Kidney (tissue), 14 donors: Measurements from ENCODE around the gene MGAT4A. TPM values are rescaled to one million over a fixed set of nuclear protein-coding genes. Genes with fewer than 3 reads are reported as not detected.

Experiments used
- DNase-seq, 5 donors: peaks; one replicate each; pipeline ENCODE4 v3.0.0-alpha.2; 2013 to 2020
- FAIRE-seq: peaks from 2 replicates; lab custom pipeline; 2012; peaks lifted over from hg19 to GRCh38; lab: Jason Lieb, UNC
- H3K27ac ChIP-seq, 2 donors: one replicate each; pipeline ENCODE4 v1.7.0; 2013; ENCODE audit warnings: low read depth in 2 of 2, low read length in 2 of 2, inconsistent platforms in 1 of 2
- H3K27me3 ChIP-seq: one replicate; pipeline ENCODE4 v1.7.1; 2013; ENCODE audit warnings: low read length, inconsistent platforms; ENCODE audit not compliant: control insufficient read depth, insufficient read depth
- H3K36me3 ChIP-seq, 3 donors: one replicate each; pipeline versions ENCODE4 v1.7.0 to v1.7.1; 2013; ENCODE audit warnings: low read length in 3 of 3, control low read depth in 1 of 3, inconsistent platforms in 1 of 3; ENCODE audit not compliant: insufficient read depth in 3 of 3, control insufficient read depth in 2 of 3
- H3K4me1 ChIP-seq, 3 donors: one replicate each; pipeline versions ENCODE4 v1.7.0 to v1.7.1; 2013; ENCODE audit warnings: low read length in 3 of 3, inconsistent platforms in 1 of 3, low read depth in 1 of 3; ENCODE audit not compliant: control insufficient read depth in 2 of 3, insufficient read depth in 2 of 3
- H3K4me3 ChIP-seq, 3 donors: one replicate each; pipeline versions ENCODE4 v1.7.0 to v1.8.1; 2013; ENCODE audit warnings: low read length in 3 of 3, control low read depth in 1 of 3, inconsistent platforms in 1 of 3
- H3K9ac ChIP-seq, 3 donors: one replicate each; pipeline versions ENCODE4 v1.7.0 to v1.7.1; 2013; ENCODE audit warnings: low read length in 3 of 3, control low read depth in 1 of 3, inconsistent platforms in 1 of 3
- H3K9me3 ChIP-seq, 3 donors: one replicate each; pipeline versions ENCODE4 v1.7.0 to v1.7.1; 2013; ENCODE audit warnings: low read length in 3 of 3, control low read depth in 1 of 3, inconsistent platforms in 1 of 3; ENCODE audit not compliant: control insufficient read depth in 2 of 3, insufficient read depth in 1 of 3
- CTCF ChIP-seq: IDR thresholded peaks from 3 replicates; pipeline ENCODE4 v1.5.1; 2012; ENCODE audit warnings: mild to moderate bottlenecking, moderate library complexity, borderline replicate concordance; ENCODE audit not compliant: insufficient read depth; ENCODE audit errors: extremely low read depth
- intact Hi-C: fragments of 100-400 bp; cut with DNase I; formaldehyde crosslinking; loops from one replicate; pipeline ENCODE4 v1.11.1; 2022
- polyA plus RNA-seq: library from polyadenylated mRNA; stranded (reverse); fragments of 350-450 nt; fragmentation: Illumina TruSeq; extraction: RNeasy Lipid Tissue Mini Kit (QIAGEN cat#74804); gene quantifications from one replicate; pipeline ENCODE4 v1.2.3, GENCODE V29; 2014; ENCODE audit warnings: low read depth, low replicate concordance; ENCODE audit not compliant: insufficient read depth
- total RNA-seq: library from RNA; stranded (reverse); fragmentation: NEBNext Ultra II Directional; extraction: Animal tissue kit (Norgen Biotek cat#: 25700); gene quantifications from one replicate; pipeline ENCODE4 v1.2.1, GENCODE V29; 2021
- donor health status: control.
- donor health status: control.
- donor health status: control.
- donor health status: control.
- donor health status: control.
- donor health status: DM: yes; HTN: yes; CAD: no.
- donor health status: Normal renal cell carcinoma (clear cell type).

MGAT4A gene
- total and polyA plus RNA-seq, 2 donors from 2014 or later, result 23.5 to 101 TPM

- DNase-seq, result no peak
These were observed 30.4 kb upstream of the MGAT4A start for GRCh38 chr2:98761267-98761781.

DNA sequence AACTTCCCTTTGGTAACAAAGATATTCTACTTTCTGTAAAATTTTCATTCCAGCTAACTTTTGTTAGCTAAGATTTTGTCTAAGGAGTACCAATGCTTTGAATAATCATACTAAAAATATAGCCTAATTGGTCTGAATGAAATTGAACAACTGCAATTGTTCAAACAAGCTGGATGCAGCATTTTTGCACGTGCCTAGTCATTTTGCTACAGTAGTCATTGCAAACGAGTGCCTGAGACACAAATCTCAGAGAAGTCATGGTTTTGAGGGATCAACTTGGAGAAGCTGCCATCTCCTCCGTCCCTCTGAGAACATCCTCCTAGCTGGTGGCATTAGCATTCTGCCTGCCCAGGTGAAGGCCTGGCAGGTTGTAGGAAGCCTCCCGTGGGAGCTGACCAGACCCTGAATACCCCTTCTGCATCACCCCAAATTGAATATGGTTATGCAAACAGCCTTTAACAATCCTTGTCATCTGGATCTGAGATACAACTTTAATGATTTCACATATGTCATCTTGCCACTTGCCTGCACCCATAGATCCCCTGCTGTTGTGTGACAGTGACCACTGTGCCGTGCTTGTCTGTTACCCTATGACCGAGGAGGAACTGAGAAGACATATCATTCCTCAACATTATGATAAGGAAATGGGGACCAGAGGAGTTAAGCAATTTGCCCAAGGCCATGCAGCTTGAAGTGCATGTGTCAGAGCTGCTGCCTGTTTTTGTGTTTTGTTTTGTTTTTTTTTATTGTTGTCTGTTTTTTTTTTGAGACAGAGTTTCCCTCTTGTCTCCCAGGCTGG lies 29.1 kb upstream of the MGAT4A start:
- Histone ChIP-seq H3K36me3 (no peaks in the 10 kb centered on the region), H3K27ac (no peak overlapping the region), H3K9me3 (no peaks in the 10 kb centered on the region), H3K4me3 (no peak overlapping the region), H3K9ac (no peak overlapping the region), H3K4me1 (no peaks in the 10 kb centered on the region), H3K27me3 (no peaks in the 10 kb centered on the region)
- no peak for DNase-seq
- intact Hi-C loops, result no loop called here
- no peak for TF ChIP-seq CTCF
- no peak for FAIRE-seq

More at GRCh38 chr2:98761267-98761781, 30.4 kb upstream of the MGAT4A start:
- H3K27ac ChIP-seq, result no peak overlapping the region
- no peaks in the 10 kb centered on the region for H3K9me3 ChIP-seq
- intact Hi-C loops, result no loop called here
- no peak for FAIRE-seq
- no peaks in the 10 kb centered on the region for H3K27me3 ChIP-seq
- no peaks in the 10 kb centered on the region for H3K36me3 ChIP-seq
- H3K4me3 ChIP-seq, result no peak overlapping the region
- TF ChIP-seq CTCF, result no peak
- H3K9ac ChIP-seq, result no peak overlapping the region
- H3K4me1 ChIP-seq, result no peaks in the 10 kb centered on the region

DNA sequence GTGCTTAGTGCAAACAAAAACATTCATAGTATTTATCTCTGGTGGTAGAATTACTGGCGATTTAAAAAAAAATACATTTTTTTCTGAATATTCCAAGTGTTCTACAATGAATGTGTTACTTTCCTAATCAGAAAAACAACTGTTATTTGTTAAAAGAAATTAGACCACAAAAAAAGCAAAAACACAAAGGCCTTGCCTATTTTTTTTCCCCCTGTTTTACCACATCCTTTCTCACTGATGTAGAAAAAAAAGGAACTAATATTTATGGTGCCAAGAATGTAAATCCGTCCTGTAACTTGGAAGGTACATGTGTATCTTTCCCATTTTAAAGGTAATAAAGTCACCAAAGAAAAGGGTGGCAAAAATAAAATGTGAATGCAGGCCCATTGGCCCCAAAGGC lies 28.4 kb upstream of the MGAT4A start:
- FAIRE-seq, result no peak
- Histone ChIP-seq H3K9ac (no peak overlapping the region), H3K4me1 (no peaks in the 10 kb centered on the region), H3K27ac (no peak overlapping the region), H3K27me3 (no peaks in the 10 kb centered on the region), H3K9me3 (no peaks in the 10 kb centered on the region), H3K36me3 (no peaks in the 10 kb centered on the region), H3K4me3 (no peak overlapping the region)
- no peak for TF ChIP-seq CTCF
- no peak for DNase-seq
- intact Hi-C loops, result no loop called here
